Progenitor cell of endocrine pancreas (in vitro differentiated cells): Measurements from ENCODE around the gene PDLIM3. TPM values are rescaled to one million over a fixed set of nuclear protein-coding genes. Genes with fewer than 3 reads are reported as not detected.

Experiments used
- DNase-seq: peaks from one replicate; pipeline ENCODE4 v3.0.0; 2021; ENCODE audit warnings: low spot score; ENCODE audit not compliant: unreplicated experiment
- H3K27ac Mint-ChIP-seq: 2 replicates; pipeline ENCODE4 v1.8.0; 2021; ENCODE audit warnings: mild to moderate bottlenecking, moderate library complexity, mixed read lengths
- H3K27me3 Mint-ChIP-seq: 2 replicates; pipeline ENCODE4 v1.8.0; 2021; ENCODE audit warnings: mixed read lengths
- H3K36me3 Mint-ChIP-seq: 2 replicates; pipeline ENCODE4 v1.8.0; 2022; ENCODE audit warnings: mixed read lengths; ENCODE audit not compliant: insufficient read depth
- H3K4me1 Mint-ChIP-seq: 2 replicates; pipeline ENCODE4 v1.8.0; 2021; ENCODE audit warnings: low read depth, mixed read lengths
- H3K4me3 Mint-ChIP-seq: 2 replicates; pipeline ENCODE4 v1.8.0; 2021; ENCODE audit warnings: low read depth, mild to moderate bottlenecking, moderate library complexity, mixed read lengths
- H3K9me3 Mint-ChIP-seq: 2 replicates; pipeline ENCODE4 v1.8.0; 2021; ENCODE audit warnings: low read depth, mixed read lengths
- total RNA-seq: library from RNA; stranded (reverse); gene quantifications from 2 replicates; pipeline ENCODE4 v1.2.1, GENCODE V29; 2021
- TF ChIP-seq, protein P1 (sequence below): fragments of 200-600 bp; sonication (generic); IDR thresholded peaks from one replicate; pipeline ENCODE4 v1.5.0; 2021; ENCODE audit warnings: antibody characterized with exemption, mild to moderate bottlenecking; ENCODE audit not compliant: unreplicated experiment

PDLIM3 gene
- total RNA-seq, 1 donor from 2014 or later = 3.2 TPM

DNA sequence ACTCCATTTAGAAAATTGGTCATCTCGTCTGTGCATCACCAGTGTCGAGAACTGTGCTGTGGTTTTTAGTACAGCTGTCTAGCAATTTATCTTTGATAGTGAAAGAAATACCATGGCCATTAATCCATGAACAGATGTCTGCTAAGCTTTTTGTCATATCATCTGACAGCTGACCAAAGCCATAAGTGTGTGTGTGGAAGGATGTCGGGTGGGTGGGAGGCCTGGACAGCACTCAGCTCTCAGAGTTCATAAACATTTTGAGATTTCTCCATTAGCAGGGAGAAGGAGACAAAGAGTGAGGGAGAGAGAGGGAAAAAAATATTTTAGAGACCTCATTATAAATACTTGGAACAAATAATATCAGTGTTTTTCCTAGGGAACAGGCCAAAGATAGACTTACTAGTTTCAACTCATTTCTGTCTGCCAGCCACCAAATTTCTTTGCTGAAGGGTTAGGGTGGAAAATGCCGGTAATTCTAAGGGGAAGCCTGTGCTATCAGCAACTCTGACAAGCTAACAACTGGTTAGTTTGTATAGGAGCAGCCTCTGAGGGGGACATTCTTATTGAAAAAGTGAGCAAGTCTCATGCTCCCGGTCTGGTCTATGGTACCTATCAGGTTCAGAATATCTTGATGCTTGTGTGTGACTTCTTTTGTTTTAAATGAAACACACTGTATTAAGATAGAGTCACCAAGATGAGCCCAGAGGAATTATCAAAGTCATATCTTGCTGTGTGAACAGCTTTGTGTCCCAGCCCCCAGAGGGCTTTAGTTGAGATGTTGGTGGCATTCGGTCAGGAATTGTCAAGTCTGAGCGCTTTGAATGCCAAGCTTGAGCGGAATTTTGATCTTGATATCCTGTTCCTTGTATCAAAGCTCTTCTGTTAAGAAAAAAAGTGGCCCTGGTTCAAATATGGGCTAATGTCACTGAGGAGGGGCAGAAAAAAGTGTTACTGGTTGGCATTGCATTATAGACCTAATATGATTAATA, 41.9 kb upstream of the PDLIM3 start:
- TF ChIP-seq, protein P1, sequence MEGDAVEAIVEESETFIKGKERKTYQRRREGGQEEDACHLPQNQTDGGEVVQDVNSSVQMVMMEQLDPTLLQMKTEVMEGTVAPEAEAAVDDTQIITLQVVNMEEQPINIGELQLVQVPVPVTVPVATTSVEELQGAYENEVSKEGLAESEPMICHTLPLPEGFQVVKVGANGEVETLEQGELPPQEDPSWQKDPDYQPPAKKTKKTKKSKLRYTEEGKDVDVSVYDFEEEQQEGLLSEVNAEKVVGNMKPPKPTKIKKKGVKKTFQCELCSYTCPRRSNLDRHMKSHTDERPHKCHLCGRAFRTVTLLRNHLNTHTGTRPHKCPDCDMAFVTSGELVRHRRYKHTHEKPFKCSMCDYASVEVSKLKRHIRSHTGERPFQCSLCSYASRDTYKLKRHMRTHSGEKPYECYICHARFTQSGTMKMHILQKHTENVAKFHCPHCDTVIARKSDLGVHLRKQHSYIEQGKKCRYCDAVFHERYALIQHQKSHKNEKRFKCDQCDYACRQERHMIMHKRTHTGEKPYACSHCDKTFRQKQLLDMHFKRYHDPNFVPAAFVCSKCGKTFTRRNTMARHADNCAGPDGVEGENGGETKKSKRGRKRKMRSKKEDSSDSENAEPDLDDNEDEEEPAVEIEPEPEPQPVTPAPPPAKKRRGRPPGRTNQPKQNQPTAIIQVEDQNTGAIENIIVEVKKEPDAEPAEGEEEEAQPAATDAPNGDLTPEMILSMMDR = no peak
- no peak overlapping the region for H3K27ac Mint-ChIP-seq
- no peak overlapping the region for H3K4me3 Mint-ChIP-seq
- H3K4me1 Mint-ChIP-seq = peaks cover 13% of the 10 kb centered on the region
- peaks cover 6% of the 10 kb centered on the region for H3K9me3 Mint-ChIP-seq
- DNase-seq = no peak
- H3K36me3 Mint-ChIP-seq = no peaks in the 10 kb centered on the region
- peaks cover 4% of the 10 kb centered on the region for H3K27me3 Mint-ChIP-seq

DNA sequence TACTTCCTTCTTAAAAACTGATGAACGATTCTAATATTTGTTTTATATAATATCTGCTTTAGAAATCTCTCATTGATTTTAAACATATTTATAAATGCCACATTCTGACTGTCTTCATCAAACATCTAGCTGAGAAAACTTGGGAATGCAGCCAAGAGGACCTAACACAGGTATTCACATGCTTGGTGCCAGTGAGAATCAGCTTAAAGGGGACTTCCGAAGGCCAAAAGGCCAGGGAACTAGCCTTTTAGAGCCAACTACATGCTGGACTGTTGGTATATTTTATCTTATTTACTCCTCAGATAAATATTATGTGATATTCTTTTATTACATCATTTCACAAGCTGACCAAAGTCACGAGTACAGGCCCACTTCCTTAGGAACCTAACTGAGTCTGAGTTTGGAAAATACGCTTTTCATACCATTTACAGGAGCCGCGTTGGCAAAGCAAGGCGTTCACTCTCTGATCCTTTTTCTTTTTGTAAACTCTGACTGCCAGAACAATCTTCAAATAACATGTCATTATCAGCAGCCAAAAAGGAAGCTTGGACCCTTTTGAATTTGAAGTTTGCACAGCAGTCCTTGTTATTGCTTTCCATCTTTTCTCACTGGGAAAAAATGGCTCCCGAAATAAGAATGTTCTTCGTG, 41.1 kb upstream of the PDLIM3 start:
- no peak overlapping the region for H3K27ac Mint-ChIP-seq
- H3K36me3 Mint-ChIP-seq = no peaks in the 10 kb centered on the region
- H3K4me3 Mint-ChIP-seq = no peak overlapping the region
- peaks cover 13% of the 10 kb centered on the region for H3K4me1 Mint-ChIP-seq
- DNase-seq = no peak
- peaks cover under 1% of the 10 kb centered on the region for H3K27me3 Mint-ChIP-seq
- peaks cover 8% of the 10 kb centered on the region for H3K9me3 Mint-ChIP-seq
- TF ChIP-seq, protein P1 = no peak

DNA sequence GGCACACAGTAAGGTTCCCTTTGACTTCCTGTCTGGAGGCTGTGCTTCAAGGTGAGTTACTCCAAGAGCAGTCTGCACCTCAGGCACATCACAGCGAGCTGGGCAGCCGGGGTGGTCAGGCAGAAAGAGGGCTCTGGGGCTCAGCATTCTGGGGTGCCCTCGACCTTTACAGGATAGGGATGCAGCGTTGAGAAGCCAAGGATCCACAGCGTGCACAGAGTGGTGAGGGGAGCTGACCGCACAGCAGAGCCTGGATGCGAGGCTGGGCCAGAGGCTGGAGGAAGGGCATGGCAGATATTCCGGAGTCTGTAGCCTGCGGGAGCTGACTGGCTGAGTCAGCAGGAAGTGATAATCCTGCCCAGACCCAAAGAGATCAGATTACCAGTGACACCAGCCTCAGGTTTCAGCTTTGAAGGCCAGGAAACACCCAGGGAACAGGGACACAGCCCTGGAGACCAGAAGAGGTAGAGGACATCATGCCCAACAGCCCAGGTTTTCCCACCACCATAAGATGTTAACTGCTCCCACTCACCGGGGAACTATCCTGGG, 38.4 kb upstream of the PDLIM3 start:
- DNase-seq = no peak
- H3K27ac Mint-ChIP-seq = no peak overlapping the region
- H3K27me3 Mint-ChIP-seq = no peaks in the 10 kb centered on the region
- no peaks in the 10 kb centered on the region for H3K36me3 Mint-ChIP-seq
- H3K9me3 Mint-ChIP-seq = peaks cover 2% of the 10 kb centered on the region
- TF ChIP-seq, protein P1 = no peak
- no peak overlapping the region for H3K4me3 Mint-ChIP-seq
- H3K4me1 Mint-ChIP-seq = peaks cover 14% of the 10 kb centered on the region

DNA sequence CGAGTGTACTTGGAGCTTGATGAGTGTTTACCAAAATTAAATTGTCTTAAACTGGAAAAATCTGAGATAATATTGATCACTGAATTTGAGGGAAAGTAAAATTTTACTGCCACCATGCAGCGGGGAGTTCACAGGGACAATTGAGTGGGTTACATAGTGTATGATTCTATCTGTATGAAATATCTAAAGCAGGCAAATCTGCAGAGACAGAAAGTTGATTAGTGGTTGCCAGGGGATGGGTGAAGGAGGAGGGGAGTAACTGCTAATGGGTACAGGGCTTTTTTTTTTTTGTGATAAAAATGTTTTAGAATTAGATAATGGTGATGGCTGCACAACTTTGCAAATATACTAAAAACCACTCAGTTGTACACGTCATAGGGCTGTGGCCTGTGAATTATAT, 35.4 kb upstream of the PDLIM3 start:
- peaks cover 26% of the 10 kb centered on the region for H3K4me1 Mint-ChIP-seq
- DNase-seq = no peak
- TF ChIP-seq, protein P1 = no peak
- H3K4me3 Mint-ChIP-seq = no peak overlapping the region
- H3K9me3 Mint-ChIP-seq = peaks cover 2% of the 10 kb centered on the region
- H3K36me3 Mint-ChIP-seq = no peaks in the 10 kb centered on the region
- H3K27me3 Mint-ChIP-seq = no peaks in the 10 kb centered on the region
- no peak overlapping the region for H3K27ac Mint-ChIP-seq
